ENCODE data around the gene ANTKMT.

Gene ANTKMT

GRCh38 chr16:760545-761343 is 39.8 kb downstream of the ANTKMT start, which contains the start of gene MSLN:
Gene MSLN (plus strand): TSS chr16:760734. CDS start chr16:762681, 1,947 bp downstream.
- Mint-ChIP-seq H3K4me1 (ENCODE audit: low read depth) (peaks cover 5% of the 10 kb centered on the region), H3K27ac (no peak within 1 kb of the TSS), H3K36me3 (ENCODE audit: low read depth) (no peaks in the 10 kb centered on the region), H3K9me3 (peaks cover 4% of the 10 kb centered on the region), H3K4me3 (no peak within 1 kb of the TSS), H3K27me3 (peaks cover 4% of the 10 kb centered on the region)
- DNase-seq, result no peak

GRCh38 chr16:761625-762513 is 40.9 kb downstream of the ANTKMT start:
- H3K27ac Mint-ChIP-seq, result no peak overlapping the region
- no peaks in the 10 kb centered on the region for H3K27me3 Mint-ChIP-seq
- H3K4me3 Mint-ChIP-seq, result no peak overlapping the region
- peaks cover 1% of the 10 kb centered on the region for H3K4me1 Mint-ChIP-seq (ENCODE audit: low read depth)
- no peaks in the 10 kb centered on the region for H3K36me3 Mint-ChIP-seq (ENCODE audit: low read depth)
- no peaks in the 10 kb centered on the region for H3K9me3 Mint-ChIP-seq
- DNase-seq, result no peak

GRCh38 chr16:762595-763268 is 41.8 kb downstream of the ANTKMT start:
- Mint-ChIP-seq H3K4me1 (ENCODE audit: low read depth) (no peaks in the 10 kb centered on the region), H3K27ac (no peak overlapping the region), H3K36me3 (ENCODE audit: low read depth) (no peaks in the 10 kb centered on the region), H3K9me3 (no peaks in the 10 kb centered on the region), H3K27me3 (no peaks in the 10 kb centered on the region), H3K4me3 (no peak overlapping the region)
- DNase-seq, result no peak

- Mint-ChIP-seq H3K36me3 (ENCODE audit: low read depth) (no peaks in the 10 kb centered on the region), H3K4me3 (no peak overlapping the region), H3K27ac (no peak overlapping the region), H3K9me3 (no peaks in the 10 kb centered on the region), H3K27me3 (no peaks in the 10 kb centered on the region), H3K4me1 (ENCODE audit: low read depth) (no peaks in the 10 kb centered on the region)
- no peak for DNase-seq
These were observed 42.6 kb downstream of the ANTKMT start for GRCh38 chr16:763369-764183.

GRCh38 chr16:764184-764750 is 43.3 kb downstream of the ANTKMT start:
- Mint-ChIP-seq H3K9me3 (no peaks in the 10 kb centered on the region), H3K27me3 (no peaks in the 10 kb centered on the region), H3K36me3 (ENCODE audit: low read depth) (no peaks in the 10 kb centered on the region), H3K4me1 (ENCODE audit: low read depth) (no peaks in the 10 kb centered on the region), H3K4me3 (no peak overlapping the region), H3K27ac (no peak overlapping the region)
- DNase-seq, result no peak

GRCh38 chr16:764848-765487 is 44.0 kb downstream of the ANTKMT start:
- Mint-ChIP-seq H3K4me3 (no peak overlapping the region), H3K36me3 (ENCODE audit: low read depth) (no peaks in the 10 kb centered on the region), H3K4me1 (ENCODE audit: low read depth) (no peaks in the 10 kb centered on the region), H3K27ac (no peak overlapping the region), H3K27me3 (no peaks in the 10 kb centered on the region), H3K9me3 (no peaks in the 10 kb centered on the region)
- no peak for DNase-seq

GRCh38 chr16:765488-765865 is 44.5 kb downstream of the ANTKMT start:
- Mint-ChIP-seq H3K4me1 (ENCODE audit: low read depth) (no peaks in the 10 kb centered on the region), H3K9me3 (no peaks in the 10 kb centered on the region), H3K27me3 (no peaks in the 10 kb centered on the region), H3K4me3 (no peak overlapping the region), H3K36me3 (ENCODE audit: low read depth) (no peaks in the 10 kb centered on the region), H3K27ac (no peak overlapping the region)
- no peak for DNase-seq

GRCh38 chr16:766008-766819 is 45.3 kb downstream of the ANTKMT start:
- Mint-ChIP-seq H3K4me3 (no peak overlapping the region), H3K27ac (no peak overlapping the region), H3K36me3 (ENCODE audit: low read depth) (no peaks in the 10 kb centered on the region), H3K27me3 (no peaks in the 10 kb centered on the region), H3K4me1 (ENCODE audit: low read depth) (no peaks in the 10 kb centered on the region), H3K9me3 (no peaks in the 10 kb centered on the region)
- no peak for DNase-seq

- no peak overlapping the region for H3K27ac Mint-ChIP-seq
- no peak overlapping the region for H3K4me3 Mint-ChIP-seq
- no peak for DNase-seq
- H3K9me3 Mint-ChIP-seq, result no peaks in the 10 kb centered on the region
- no peaks in the 10 kb centered on the region for H3K36me3 Mint-ChIP-seq (ENCODE audit: low read depth)
- H3K4me1 Mint-ChIP-seq (ENCODE audit: low read depth), result no peaks in the 10 kb centered on the region
- H3K27me3 Mint-ChIP-seq, result no peaks in the 10 kb centered on the region
These were observed 46.1 kb downstream of the ANTKMT start for GRCh38 chr16:766820-767640.

- Mint-ChIP-seq H3K4me1 (ENCODE audit: low read depth) (no peaks in the 10 kb centered on the region), H3K4me3 (no peak overlapping the region), H3K9me3 (no peaks in the 10 kb centered on the region), H3K36me3 (ENCODE audit: low read depth) (no peaks in the 10 kb centered on the region), H3K27me3 (no peaks in the 10 kb centered on the region), H3K27ac (no peak overlapping the region)
- DNase-seq, result no peak
These were observed 46.8 kb downstream of the ANTKMT start for GRCh38 chr16:767743-768235.

- Mint-ChIP-seq H3K36me3 (ENCODE audit: low read depth) (no peaks in the 10 kb centered on the region), H3K4me3 (no peak overlapping the region), H3K27ac (no peak overlapping the region), H3K27me3 (no peaks in the 10 kb centered on the region), H3K9me3 (no peaks in the 10 kb centered on the region), H3K4me1 (ENCODE audit: low read depth) (no peaks in the 10 kb centered on the region)
- DNase-seq, result no peak
These were observed 47.5 kb downstream of the ANTKMT start for GRCh38 chr16:768428-768827.

- Mint-ChIP-seq H3K4me1 (ENCODE audit: low read depth) (no peaks in the 10 kb centered on the region), H3K4me3 (no peak overlapping the region), H3K27ac (no peak overlapping the region), H3K36me3 (ENCODE audit: low read depth) (no peaks in the 10 kb centered on the region), H3K27me3 (no peaks in the 10 kb centered on the region), H3K9me3 (no peaks in the 10 kb centered on the region)
- DNase-seq, result no peak
These were observed 48.3 kb downstream of the ANTKMT start for GRCh38 chr16:769184-769784.
